GM10266 (cell line): Measurements from ENCODE around the gene EAF1.
"Not testable (repeated sequence)": the region's sequence is repeated elsewhere in the genome, so short reads cannot be mapped to it uniquely, and the experiment has no call there.

ENCODE experiments used
- DNase-seq: peaks from one replicate; pipeline ENCODE4 v3.0.0; 2012; ENCODE audit errors: extremely low spot score
- TF ChIP-seq, protein P1 (sequence below): IDR thresholded peaks from 2 replicates; pipeline ENCODE4 v1.5.1; 2012; ENCODE audit warnings: mild to moderate bottlenecking, low read depth; ENCODE audit not compliant: control insufficient read depth, insufficient read depth; ENCODE audit errors: missing control alignments

EAF1 gene

DNA sequence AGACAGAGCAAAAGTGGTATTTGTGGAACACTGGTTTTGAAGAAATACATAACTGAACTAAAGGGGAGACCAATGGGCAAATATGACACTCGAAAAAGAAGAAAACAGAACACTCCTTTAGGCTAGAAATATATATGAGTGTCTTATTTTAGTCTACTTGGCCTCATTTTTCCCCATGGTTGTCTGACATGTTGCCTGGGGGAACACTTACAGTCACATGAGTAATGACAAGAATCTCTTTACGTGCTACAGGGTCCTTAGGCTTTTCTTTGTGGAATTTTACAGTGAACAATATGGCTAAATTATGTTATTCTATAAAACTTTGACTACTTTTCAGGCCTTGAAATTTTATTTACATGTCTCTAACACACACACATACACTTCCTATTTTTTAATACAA, 17.6 kb upstream of the EAF1 start:
- DNase-seq: no peak
- TF ChIP-seq, protein P1, sequence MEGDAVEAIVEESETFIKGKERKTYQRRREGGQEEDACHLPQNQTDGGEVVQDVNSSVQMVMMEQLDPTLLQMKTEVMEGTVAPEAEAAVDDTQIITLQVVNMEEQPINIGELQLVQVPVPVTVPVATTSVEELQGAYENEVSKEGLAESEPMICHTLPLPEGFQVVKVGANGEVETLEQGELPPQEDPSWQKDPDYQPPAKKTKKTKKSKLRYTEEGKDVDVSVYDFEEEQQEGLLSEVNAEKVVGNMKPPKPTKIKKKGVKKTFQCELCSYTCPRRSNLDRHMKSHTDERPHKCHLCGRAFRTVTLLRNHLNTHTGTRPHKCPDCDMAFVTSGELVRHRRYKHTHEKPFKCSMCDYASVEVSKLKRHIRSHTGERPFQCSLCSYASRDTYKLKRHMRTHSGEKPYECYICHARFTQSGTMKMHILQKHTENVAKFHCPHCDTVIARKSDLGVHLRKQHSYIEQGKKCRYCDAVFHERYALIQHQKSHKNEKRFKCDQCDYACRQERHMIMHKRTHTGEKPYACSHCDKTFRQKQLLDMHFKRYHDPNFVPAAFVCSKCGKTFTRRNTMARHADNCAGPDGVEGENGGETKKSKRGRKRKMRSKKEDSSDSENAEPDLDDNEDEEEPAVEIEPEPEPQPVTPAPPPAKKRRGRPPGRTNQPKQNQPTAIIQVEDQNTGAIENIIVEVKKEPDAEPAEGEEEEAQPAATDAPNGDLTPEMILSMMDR: no peak

DNA sequence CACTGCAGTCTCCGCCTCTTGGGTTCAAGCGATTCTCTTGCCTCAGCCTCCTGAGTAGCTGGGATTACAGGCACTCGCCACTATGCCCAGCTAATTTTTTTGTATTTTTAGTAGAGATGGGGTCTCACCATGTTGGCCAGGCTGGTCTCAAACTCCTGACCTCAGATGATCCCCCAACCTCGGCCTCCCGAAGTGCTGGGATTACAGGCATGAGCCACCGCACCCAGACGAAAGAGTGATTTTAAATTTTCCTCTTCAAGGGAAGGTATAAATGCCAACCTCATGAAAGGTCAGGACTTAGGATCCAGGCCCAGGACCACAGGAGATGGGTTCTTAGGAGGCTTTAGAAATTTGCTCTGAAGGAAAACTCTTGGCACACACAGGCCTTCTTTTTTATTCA, 16.4 kb upstream of the EAF1 start:
- not testable (repeated sequence) for DNase-seq

DNA sequence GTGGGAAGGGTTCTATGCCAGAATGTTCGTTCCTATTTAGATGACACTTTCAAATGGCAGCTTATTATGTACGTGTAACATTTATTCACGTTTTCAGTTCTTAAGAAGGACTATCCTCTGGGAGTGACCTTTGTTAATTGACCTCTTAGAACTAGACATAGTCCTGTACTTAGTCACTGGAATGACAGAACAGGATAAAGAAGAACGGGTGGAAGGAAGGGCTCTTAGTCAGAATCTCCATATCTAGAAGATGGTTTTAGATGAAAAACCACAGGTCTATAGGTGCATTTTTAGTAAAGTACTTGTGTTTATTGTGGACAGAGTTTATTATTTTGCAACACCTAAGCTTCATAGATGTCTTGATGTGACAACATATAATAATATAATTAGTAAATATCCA, 6.5 kb upstream of the EAF1 start:
- no peak for DNase-seq
- TF ChIP-seq, protein P1: no peak

DNA sequence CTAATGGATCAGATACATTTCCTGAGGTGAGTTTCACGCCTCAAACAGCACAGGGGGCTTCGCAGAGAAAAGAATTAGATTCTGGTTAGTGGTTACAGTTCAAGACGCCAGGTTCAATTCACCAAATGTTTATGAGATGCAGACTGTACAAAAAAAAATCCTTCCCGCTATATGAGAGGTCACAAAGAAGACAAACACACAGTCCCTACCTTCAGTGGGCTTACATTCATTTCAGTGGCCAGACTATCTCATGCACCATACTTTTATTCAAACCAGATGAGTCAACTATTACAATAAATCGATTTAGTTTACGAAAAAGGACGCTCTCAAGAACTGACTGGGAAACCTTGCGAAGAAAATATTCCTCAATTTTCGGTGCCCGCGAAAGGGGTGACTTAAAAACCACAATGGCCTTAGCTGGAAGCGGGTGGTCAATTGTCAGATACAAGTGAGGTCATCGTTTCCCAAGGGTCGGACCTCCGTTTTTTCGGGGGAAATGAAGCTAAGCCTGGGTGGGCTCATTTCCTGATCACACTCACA, 749 bp upstream of the EAF1 start:
- DNase-seq: no peak
- TF ChIP-seq, protein P1: no peak

DNA sequence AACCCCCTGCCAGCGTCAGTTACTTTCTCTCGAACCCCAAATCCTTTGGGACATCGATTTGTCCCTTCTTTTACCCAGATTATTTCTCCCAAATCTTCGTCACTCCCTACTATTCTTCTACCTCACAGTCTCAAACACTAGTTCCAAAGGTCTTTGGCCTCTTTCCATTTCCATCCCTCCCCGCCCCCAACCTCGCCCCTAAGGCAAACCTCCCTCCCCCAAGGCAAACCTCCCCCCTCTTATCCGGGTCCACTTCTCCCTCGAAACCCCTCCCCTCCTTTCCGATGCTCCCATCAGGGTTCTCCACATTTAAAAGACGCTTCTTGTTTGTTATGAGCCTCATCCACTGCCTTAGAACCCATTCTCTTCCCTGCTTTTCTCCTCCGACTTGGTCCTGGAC, 583 bp downstream of the EAF1 start:
- TF ChIP-seq, protein P1: no peak
- DNase-seq: no peak

DNA sequence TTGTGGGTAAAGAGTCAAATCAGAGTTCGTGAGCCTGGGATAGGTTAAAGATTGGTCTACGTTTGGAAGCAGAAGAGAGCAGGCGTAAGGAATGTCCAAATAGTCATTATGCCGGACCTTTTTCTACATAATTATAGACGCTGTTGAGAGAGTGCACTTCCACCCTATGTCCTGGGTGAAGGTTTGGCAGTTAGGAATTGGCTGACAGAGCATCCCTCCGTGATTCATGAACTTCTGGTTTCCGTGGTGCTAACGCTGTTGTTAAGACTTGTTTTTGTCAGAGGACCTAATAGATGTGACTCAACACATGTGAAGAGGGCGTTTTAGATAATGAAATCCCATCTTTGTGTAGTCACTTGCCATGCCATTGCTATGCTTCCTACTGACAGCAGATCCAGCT, 1.1 kb downstream of the EAF1 start:
- TF ChIP-seq, protein P1: no peak
- DNase-seq: no peak

- TF ChIP-seq, protein P1: no peak
- no peak for DNase-seq
Observed at GRCh38 chr3:15429080-15429479, 1.7 kb downstream of the EAF1 start.

DNA sequence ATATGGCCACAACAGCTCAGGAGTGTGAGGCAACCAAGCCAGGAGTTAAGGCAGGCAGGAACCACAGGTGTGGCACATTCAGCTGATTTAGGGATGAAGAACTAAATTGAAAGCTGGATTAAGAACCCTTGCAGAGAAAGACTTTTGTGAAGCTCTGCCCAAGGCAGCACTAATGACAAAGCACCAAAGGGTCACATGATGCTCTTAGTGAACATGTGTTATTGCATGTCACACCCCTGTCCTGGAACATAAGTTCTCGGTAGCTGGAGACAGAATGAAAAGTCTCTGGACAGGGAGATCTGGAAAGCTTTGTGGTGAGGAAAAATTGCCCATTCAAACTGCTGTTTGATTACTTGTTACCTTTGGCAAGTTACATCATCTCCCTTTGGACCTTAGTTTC, 3.2 kb downstream of the EAF1 start:
- TF ChIP-seq, protein P1: no peak
- DNase-seq: no peak
